ENCODE results near the gene MORN5.

DNA sequence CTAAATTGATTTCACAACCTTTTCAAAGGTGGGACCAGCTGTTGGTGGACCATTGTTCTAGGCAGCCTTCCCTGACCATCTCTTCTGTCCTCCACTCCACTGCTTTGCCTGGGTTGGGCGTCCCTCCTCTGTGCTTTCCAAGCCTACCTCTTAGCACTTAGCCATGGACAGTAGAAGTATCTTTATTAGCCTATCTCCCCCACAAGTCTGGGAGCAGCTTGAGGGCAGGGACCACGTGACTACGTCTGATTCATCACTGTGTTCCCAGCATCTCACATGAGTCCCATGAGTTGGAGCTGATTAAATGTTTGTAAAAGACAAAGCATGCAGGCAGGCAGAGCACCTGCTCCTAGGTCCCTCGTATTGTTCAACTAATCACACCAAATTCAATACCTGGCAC lies 20.9 kb downstream of the MORN5 start:
- no peak for TF ChIP-seq POLR2A (IDR thresholded peaks at IDR 0.05)
- TF ChIP-seq, protein P1, sequence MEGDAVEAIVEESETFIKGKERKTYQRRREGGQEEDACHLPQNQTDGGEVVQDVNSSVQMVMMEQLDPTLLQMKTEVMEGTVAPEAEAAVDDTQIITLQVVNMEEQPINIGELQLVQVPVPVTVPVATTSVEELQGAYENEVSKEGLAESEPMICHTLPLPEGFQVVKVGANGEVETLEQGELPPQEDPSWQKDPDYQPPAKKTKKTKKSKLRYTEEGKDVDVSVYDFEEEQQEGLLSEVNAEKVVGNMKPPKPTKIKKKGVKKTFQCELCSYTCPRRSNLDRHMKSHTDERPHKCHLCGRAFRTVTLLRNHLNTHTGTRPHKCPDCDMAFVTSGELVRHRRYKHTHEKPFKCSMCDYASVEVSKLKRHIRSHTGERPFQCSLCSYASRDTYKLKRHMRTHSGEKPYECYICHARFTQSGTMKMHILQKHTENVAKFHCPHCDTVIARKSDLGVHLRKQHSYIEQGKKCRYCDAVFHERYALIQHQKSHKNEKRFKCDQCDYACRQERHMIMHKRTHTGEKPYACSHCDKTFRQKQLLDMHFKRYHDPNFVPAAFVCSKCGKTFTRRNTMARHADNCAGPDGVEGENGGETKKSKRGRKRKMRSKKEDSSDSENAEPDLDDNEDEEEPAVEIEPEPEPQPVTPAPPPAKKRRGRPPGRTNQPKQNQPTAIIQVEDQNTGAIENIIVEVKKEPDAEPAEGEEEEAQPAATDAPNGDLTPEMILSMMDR (IDR thresholded peaks at IDR 0.05), result no peak

Measured in lower leg skin (tissue), 3 donors.